HCT116 (cell line): Measurements from ENCODE around the gene GPR17. TPM values are rescaled to one million over a fixed set of nuclear protein-coding genes. Genes with fewer than 3 reads are reported as not detected.

Source experiments
- ATAC-seq: fragments of 200-7000 bp; cut with Tn5 transposase; 2 replicates; pipeline ENCODE4 v1.9.1; 2020; ENCODE audit warnings: mild to moderate bottlenecking, moderate library complexity
- BruUV-seq: library from RNA; stranded (reverse); fragments of 400-500 nt; replicated peaks from 2 replicates; lab custom pipeline; 2021; lab: Mats Ljungman, UMichigan
- CTCF ChIA-PET: fragments of 300-600 bp; sonication (Branson Sonifier 250); formaldehyde crosslinking; loops from one replicate; lab custom pipeline; 2021; ENCODE audit warnings: antibody characterized with exemption; lab: Charles Lee
- POLR2A ChIA-PET: fragments of 300-600, 350-600 bp; sonication (Branson Sonifier 250); formaldehyde crosslinking; loops from one replicate; lab custom pipeline; 2021; ENCODE audit warnings: antibody characterized with exemption; lab: Charles Lee
- RAD21 ChIA-PET, 2 experiments: fragments of 300-600 bp; sonication (Branson Sonifier 250); formaldehyde crosslinking; loops; one replicate each; lab custom pipeline; 2023; ENCODE audit warnings: low total read pairs in 2 of 2; ENCODE audit not compliant: uncharacterized antibody in 2 of 2, unreplicated experiment in 2 of 2, low non-redundant PET in 1 of 2; lab: Charles Lee
- DNase-seq: peaks from one replicate; pipeline ENCODE4 v3.0.0-alpha.2; 2010; ENCODE audit warnings: low read depth, low spot score
- H2AFZ ChIP-seq: fragments of 200-600 bp; shearing (Covaris generic), sonication (generic); 2 replicates; pipeline ENCODE4 v1.6.1; 2017; ENCODE audit warnings: low read depth, mixed run types, mixed read lengths, antibody characterized with exemption, low read length; ENCODE audit not compliant: poor library complexity, severe bottlenecking
- H3K27ac ChIP-seq: 2 replicates; pipeline ENCODE4 v1.5.1; 2012; ENCODE audit warnings: low read depth, low read length
- H3K27me3 ChIP-seq: fragments of 200-600 bp; sonication (generic); 2 replicates; pipeline ENCODE4 v1.6.1; 2016; ENCODE audit warnings: mixed run types, low read length, mixed read lengths; ENCODE audit not compliant: insufficient read depth
- H3K36me3 ChIP-seq, 2 experiments: fragments of 200-500 bp in 1 of 2; fragments of 200-600 bp in 1 of 2; sonication (Bioruptor generic) in 1 of 2; sonication (generic) in 1 of 2; 2 replicates each; pipeline versions ENCODE4 v1.5.1 to v1.6.1; 2014 to 2016; ENCODE audit warnings: low read length in 2 of 2, inconsistent platforms in 1 of 2, mixed read lengths in 1 of 2, mixed run types in 1 of 2; ENCODE audit not compliant: insufficient read depth in 2 of 2, control insufficient read depth in 1 of 2
- H3K4me1 ChIP-seq, 2 experiments: fragments of 200-600 bp in 1 of 2; sonication (generic) in 1 of 2; 2 replicates each; pipeline versions ENCODE4 v1.5.1 to v1.6.1; 2012 to 2017; ENCODE audit warnings: low read length in 2 of 2, inconsistent platforms in 1 of 2, mild to moderate bottlenecking in 1 of 2, mixed read lengths in 1 of 2, mixed run types in 1 of 2, moderate library complexity in 1 of 2; ENCODE audit not compliant: insufficient read depth in 2 of 2, control insufficient read depth in 1 of 2
- H3K4me2 ChIP-seq: fragments of 200-600 bp; sonication (generic); 2 replicates; pipeline ENCODE4 v1.6.1; 2017; ENCODE audit warnings: mixed run types, low read length, mixed read lengths
- H3K4me3 ChIP-seq, 2 experiments: fragments of 200-600 bp in 1 of 2; sonication (generic) in 1 of 2; replicated peaks in 1 of 2; 2 replicates each; pipeline ENCODE4 v1.5.1; 2011 to 2016; ENCODE audit warnings: low read length in 2 of 2, control low read depth in 1 of 2, low read depth in 1 of 2, mild to moderate bottlenecking in 1 of 2, mixed read lengths in 1 of 2, mixed run types in 1 of 2
- H3K79me2 ChIP-seq: fragments of 200-600 bp; sonication (generic); 2 replicates; pipeline ENCODE4 v1.6.1; 2017; ENCODE audit warnings: mild to moderate bottlenecking, mixed run types, low read length, moderate library complexity, mixed read lengths; ENCODE audit not compliant: insufficient read depth
- H3K9ac ChIP-seq: fragments of 200-600 bp; sonication (generic); 2 replicates; pipeline ENCODE4 v1.6.1; 2016; ENCODE audit warnings: low read length, mixed read lengths
- H3K9me2 ChIP-seq: fragments of 200-600 bp; sonication (generic), shearing (Covaris generic); 2 replicates; pipeline ENCODE4 v1.6.1; 2017; ENCODE audit warnings: mixed run types, mild to moderate bottlenecking, moderate library complexity; ENCODE audit not compliant: insufficient read depth
- H3K9me3 ChIP-seq, 2 experiments: fragments of 200-500 bp in 1 of 2; fragments of 200-600 bp in 1 of 2; sonication (Bioruptor generic) in 1 of 2; sonication (generic) in 1 of 2; 2 replicates each; pipeline ENCODE4 v1.6.1; 2014 to 2017; ENCODE audit warnings: low read length in 2 of 2, mixed read lengths in 2 of 2, inconsistent platforms in 1 of 2, low read depth in 1 of 2, mild to moderate bottlenecking in 1 of 2, mixed run types in 1 of 2, moderate library complexity in 1 of 2; ENCODE audit not compliant: control insufficient read depth in 1 of 2, insufficient read depth in 1 of 2
- H4K20me1 ChIP-seq: fragments of 200-600 bp; sonication (generic), shearing (Covaris generic); 2 replicates; pipeline ENCODE4 v1.6.1; 2017; ENCODE audit warnings: mixed run types, mild to moderate bottlenecking, moderate library complexity; ENCODE audit not compliant: insufficient read depth
- ATF3 ChIP-seq: IDR thresholded peaks from 2 replicates; pipeline ENCODE4 v1.6.1; 2012
- CBX3 ChIP-seq: IDR thresholded peaks from 2 replicates; pipeline ENCODE4 v1.6.1; 2012; ENCODE audit warnings: low read depth
- EGR1 ChIP-seq: IDR thresholded peaks from 2 replicates; pipeline ENCODE4 v1.6.1; 2012; ENCODE audit warnings: low read depth
- ELF1 ChIP-seq: IDR thresholded peaks from 2 replicates; pipeline ENCODE4 v1.6.1; 2012; ENCODE audit warnings: low read depth, borderline replicate concordance
- EZH2 ChIP-seq: fragments of 200-600 bp; sonication (generic); IDR thresholded peaks from 2 replicates; pipeline ENCODE4 v1.6.1; 2017; ENCODE audit warnings: antibody characterized with exemption, mixed run types
- JUND ChIP-seq: IDR thresholded peaks from 2 replicates; pipeline ENCODE4 v1.6.1; 2012
- POLR2A ChIP-seq: IDR thresholded peaks from 2 replicates; pipeline ENCODE4 v1.7.0; 2011; ENCODE audit warnings: borderline replicate concordance; ENCODE audit not compliant: insufficient read depth, insufficient read length; ENCODE audit errors: extremely low read depth
- RAD21 ChIP-seq: IDR thresholded peaks from 2 replicates; pipeline ENCODE4 v1.6.1; 2012; ENCODE audit warnings: low read depth, mild to moderate bottlenecking
- SP1 ChIP-seq: IDR thresholded peaks from 2 replicates; pipeline ENCODE4 v1.6.1; 2012; ENCODE audit warnings: low read depth
- TCF7L2 ChIP-seq: IDR thresholded peaks from 2 replicates; pipeline ENCODE4 v1.7.0; 2011; ENCODE audit warnings: borderline replicate concordance, inconsistent platforms; ENCODE audit not compliant: insufficient read depth, insufficient read length; ENCODE audit errors: extremely low read depth
- intact Hi-C: fragments of 100-400 bp; cut with micrococcal nuclease; formaldehyde crosslinking; loops from 2 replicates; pipeline ENCODE4 v1.10.0; 2022
- total RNA-seq: library from RNA; stranded (reverse); gene quantifications from one replicate; pipeline ENCODE4 v1.2.1, GENCODE V29; 2021; ENCODE audit not compliant: unreplicated experiment
- TF ChIP-seq, protein P1 (sequence below), 3 experiments: fragments of 200-600 bp in 1 of 3; sonication (generic) in 1 of 3; IDR thresholded peaks in 2 of 3; conservative IDR thresholded peaks in 1 of 3; 2 replicates each; pipeline ENCODE4 v1.5.1; 2012 to 2017; ENCODE audit warnings: low read depth in 2 of 3, low read length in 2 of 3, antibody characterized with exemption in 1 of 3, borderline replicate concordance in 1 of 3, control low read depth in 1 of 3, mild to moderate bottlenecking in 1 of 3, mixed read lengths in 1 of 3, mixed run types in 1 of 3, moderate library complexity in 1 of 3; ENCODE audit not compliant: insufficient read depth in 1 of 3

The GPR17 gene
- total RNA-seq, 1 experiment from 2014 or later, result not detected

GRCh38 chr2:127604986-127605385 lies 41.0 kb upstream of the GPR17 start (continued):
- TF ChIP-seq TCF7L2, result no peak
- no peak for TF ChIP-seq ELF1
- no peak for TF ChIP-seq JUND

GRCh38 chr2:127605691-127606263 lies 40.2 kb upstream of the GPR17 start:
- CTCF ChIA-PET, result interaction anchor here (2.6 kb wide), 1 partner anchor 15 kb away, joined by 6 read pairs; no protein-coding TSS in a partner anchor
- Histone ChIP-seq H3K27ac (no peak overlapping the region), H3K4me2 (no peak overlapping the region), H3K79me2 (no peaks in the 10 kb centered on the region), H2AFZ (no peak overlapping the region), H3K4me3 (no peak overlapping the region), H3K9me3 (no peaks in the 10 kb centered on the region; a peak in 1 of 4 replicates), H3K36me3 (no peaks in the 10 kb centered on the region), H3K9me2 (no peaks in the 10 kb centered on the region), H3K9ac (no peak overlapping the region), H3K27me3 (no peaks in the 10 kb centered on the region), H4K20me1 (no peaks in the 10 kb centered on the region), H3K4me1 (no peaks in the 10 kb centered on the region)
- BruUV-seq, result no TSS peak
- DNase-seq, result no peak
- RAD21 ChIA-PET, result no interaction called here
- intact Hi-C loops, result no loop called here
- no peak for ATAC-seq
- TF ChIP-seq EZH2, result no peak
- POLR2A ChIA-PET, result interaction anchor here (0.6 kb wide), 1 partner anchor 588 kb away, joined by 3 read pairs; no protein-coding TSS in a partner anchor

DNA sequence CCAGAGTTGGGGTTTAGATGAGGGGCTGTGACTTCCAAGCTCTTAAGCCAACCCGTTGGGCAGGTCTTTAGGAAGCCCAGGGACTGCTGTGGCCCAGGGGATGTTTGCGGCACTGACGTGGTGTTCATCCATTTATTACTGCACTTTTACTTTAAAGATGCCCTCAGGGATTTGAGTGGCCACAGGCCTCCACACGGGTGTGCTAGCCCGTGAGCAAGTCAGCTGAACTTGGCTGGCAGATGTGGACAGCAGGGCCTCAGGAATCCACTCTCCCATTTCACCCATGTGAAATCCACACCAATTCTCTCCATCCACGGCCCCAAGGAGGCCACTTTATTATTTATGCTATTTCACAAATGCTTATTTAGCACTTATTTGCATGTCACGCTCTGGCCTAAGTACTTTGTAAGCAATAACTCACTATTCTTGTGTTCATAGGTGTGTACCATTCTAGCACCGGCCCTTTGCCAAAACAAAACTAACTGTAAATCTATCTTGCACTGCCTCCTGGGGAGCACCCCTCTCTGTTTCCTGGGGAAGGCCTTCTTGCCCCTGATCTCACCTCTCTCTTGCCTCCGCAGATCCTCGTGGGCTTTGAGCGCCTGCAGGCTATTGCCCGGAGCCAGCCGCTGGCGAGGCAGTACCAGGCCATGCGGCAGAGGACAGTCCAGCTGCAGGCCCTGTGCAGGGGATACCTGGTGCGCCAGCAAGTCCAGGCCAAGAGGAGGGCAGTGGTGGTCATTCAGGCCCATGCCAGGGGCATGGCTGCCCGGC lies 39.1 kb upstream of the GPR17 start:
- CTCF ChIA-PET, result no interaction called here
- ATAC-seq, result no peak
- intact Hi-C loops, result no loop called here

More for the DNA sequence above, 39.1 kb upstream of the GPR17 start:
- RAD21 ChIA-PET, result no interaction called here
- Histone ChIP-seq H3K27me3 (no peaks in the 10 kb centered on the region), H3K9me3 (no peaks in the 10 kb centered on the region; a peak in 2 of 4 replicates), H4K20me1 (no peaks in the 10 kb centered on the region), H3K4me1 (no peaks in the 10 kb centered on the region), H3K79me2 (no peaks in the 10 kb centered on the region), H3K4me3 (no peak overlapping the region), H3K9ac (no peak overlapping the region), H3K36me3 (no peaks in the 10 kb centered on the region), H3K9me2 (no peaks in the 10 kb centered on the region), H3K27ac (no peak overlapping the region), H3K4me2 (no peak overlapping the region), H2AFZ (no peak overlapping the region)
- no TSS peak for BruUV-seq
- DNase-seq, result no peak
- POLR2A ChIA-PET, result no interaction called here
- TF ChIP-seq CBX3 (no peak), ATF3 (no peak), EGR1 (no peak), POLR2A (no peak), SP1 (no peak), TCF7L2 (no peak), EZH2 (no peak), RAD21 (no peak)
- TF ChIP-seq, protein P1, sequence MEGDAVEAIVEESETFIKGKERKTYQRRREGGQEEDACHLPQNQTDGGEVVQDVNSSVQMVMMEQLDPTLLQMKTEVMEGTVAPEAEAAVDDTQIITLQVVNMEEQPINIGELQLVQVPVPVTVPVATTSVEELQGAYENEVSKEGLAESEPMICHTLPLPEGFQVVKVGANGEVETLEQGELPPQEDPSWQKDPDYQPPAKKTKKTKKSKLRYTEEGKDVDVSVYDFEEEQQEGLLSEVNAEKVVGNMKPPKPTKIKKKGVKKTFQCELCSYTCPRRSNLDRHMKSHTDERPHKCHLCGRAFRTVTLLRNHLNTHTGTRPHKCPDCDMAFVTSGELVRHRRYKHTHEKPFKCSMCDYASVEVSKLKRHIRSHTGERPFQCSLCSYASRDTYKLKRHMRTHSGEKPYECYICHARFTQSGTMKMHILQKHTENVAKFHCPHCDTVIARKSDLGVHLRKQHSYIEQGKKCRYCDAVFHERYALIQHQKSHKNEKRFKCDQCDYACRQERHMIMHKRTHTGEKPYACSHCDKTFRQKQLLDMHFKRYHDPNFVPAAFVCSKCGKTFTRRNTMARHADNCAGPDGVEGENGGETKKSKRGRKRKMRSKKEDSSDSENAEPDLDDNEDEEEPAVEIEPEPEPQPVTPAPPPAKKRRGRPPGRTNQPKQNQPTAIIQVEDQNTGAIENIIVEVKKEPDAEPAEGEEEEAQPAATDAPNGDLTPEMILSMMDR (IDR thresholded peaks at IDR 0.05 in 2 of 3, conservative IDR thresholded peaks at IDR 0.05 in 1 of 3; ENCODE audit: borderline replicate concordance in 1 of 3, insufficient read depth in 1 of 3, low read depth in 2 of 3, low read length in 2 of 3), result no peak
